ENCODE data around the gene SYTL5.

GRCh38 chrX:38102875-38103274 is 96.5 kb downstream of the SYTL5 start:
- TF ChIP-seq CTCF (IDR thresholded peaks at IDR 0.05; ENCODE audit: insufficient read depth, low read length) (no peak), GABPA (IDR thresholded peaks at IDR 0.05; ENCODE audit: low read depth) (no peak), POLR2AphosphoS5 (IDR thresholded peaks at IDR 0.05; ENCODE audit: low read depth) (no peak), REST (IDR thresholded peaks at IDR 0.05; ENCODE audit: insufficient replicate concordance, low read depth) (no peak), SPI1 (IDR thresholded peaks at IDR 0.05; ENCODE audit: borderline replicate concordance, low read depth) (no peak)

Data from HL-60 (cell line).